Measurements from ENCODE around the gene NTSR1. TPM values are rescaled to one million over a fixed set of nuclear protein-coding genes. Genes with fewer than 3 reads are reported as not detected.

NTSR1 gene
- total RNA-seq, 4 donors from 2014 or later = 0.76 TPM; not detected in 3

- no peaks in the 10 kb centered on the region for H3K9me3 ChIP-seq
- H3K27me3 ChIP-seq = no peaks in the 10 kb centered on the region
- no peak overlapping the region for H3K4me3 ChIP-seq
- DNase-seq = no peak
- TF ChIP-seq CTCF (IDR thresholded peaks at IDR 0.05) = no peak
- TF ChIP-seq POLR2A (IDR thresholded peaks at IDR 0.05) = no peak
- no peak overlapping the region for H3K27ac ChIP-seq
- no peaks in the 10 kb centered on the region for H3K4me1 ChIP-seq
- H3K36me3 ChIP-seq = no peaks in the 10 kb centered on the region
These were observed 77.5 kb downstream of the NTSR1 start for GRCh38 chr20:62786157-62786556.

- no peaks in the 10 kb centered on the region for H3K9me3 ChIP-seq
- TF ChIP-seq CTCF (IDR thresholded peaks at IDR 0.05) = no peak
- TF ChIP-seq POLR2A (IDR thresholded peaks at IDR 0.05) = no peak
- no peak overlapping the region for H3K4me3 ChIP-seq
- no peaks in the 10 kb centered on the region for H3K4me1 ChIP-seq
- DNase-seq = no peak
- H3K27me3 ChIP-seq = no peaks in the 10 kb centered on the region
- no peaks in the 10 kb centered on the region for H3K36me3 ChIP-seq
- no peak overlapping the region for H3K27ac ChIP-seq
These were observed 78.7 kb downstream of the NTSR1 start for GRCh38 chr20:62787321-62787720.

DNA sequence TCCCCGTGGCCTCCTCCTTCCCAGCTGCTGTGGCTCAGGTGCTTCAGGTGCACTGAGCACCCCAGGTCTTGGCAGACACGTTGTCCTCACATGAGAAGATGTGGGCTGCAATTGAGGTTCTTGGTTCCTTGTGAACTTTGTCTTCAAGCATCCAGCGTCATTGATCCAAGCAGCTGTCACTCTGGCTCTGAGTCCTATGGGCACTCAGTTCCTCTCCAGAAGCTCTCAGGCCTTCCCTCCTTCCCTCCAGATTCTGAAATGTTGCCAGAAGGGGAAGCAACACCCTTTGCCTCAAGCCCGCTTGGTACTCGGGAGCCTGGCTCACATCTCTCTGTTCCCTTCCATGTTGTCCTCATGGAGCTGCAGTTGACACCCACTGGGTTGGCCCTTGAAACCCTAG, 79.2 kb downstream of the NTSR1 start:
- TF ChIP-seq POLR2A (IDR thresholded peaks at IDR 0.05) (no peak), CTCF (IDR thresholded peaks at IDR 0.05) (no peak)
- Histone ChIP-seq H3K27me3 (no peaks in the 10 kb centered on the region), H3K27ac (no peak overlapping the region), H3K36me3 (no peaks in the 10 kb centered on the region), H3K4me1 (no peaks in the 10 kb centered on the region), H3K9me3 (no peaks in the 10 kb centered on the region), H3K4me3 (no peak overlapping the region)
- no peak for DNase-seq

GRCh38 chr20:62788607-62789006, 80.0 kb downstream of the NTSR1 start:
- H3K27ac ChIP-seq = no peak overlapping the region
- no peaks in the 10 kb centered on the region for H3K27me3 ChIP-seq
- no peaks in the 10 kb centered on the region for H3K36me3 ChIP-seq
- no peak for DNase-seq
- H3K9me3 ChIP-seq = no peaks in the 10 kb centered on the region
- H3K4me1 ChIP-seq = peaks cover 1 to 4% (median 3%) of the 10 kb centered on the region in 4 donors
- TF ChIP-seq POLR2A (IDR thresholded peaks at IDR 0.05) (no peak), CTCF (IDR thresholded peaks at IDR 0.05) (no peak)
- H3K4me3 ChIP-seq = no peak overlapping the region

DNA sequence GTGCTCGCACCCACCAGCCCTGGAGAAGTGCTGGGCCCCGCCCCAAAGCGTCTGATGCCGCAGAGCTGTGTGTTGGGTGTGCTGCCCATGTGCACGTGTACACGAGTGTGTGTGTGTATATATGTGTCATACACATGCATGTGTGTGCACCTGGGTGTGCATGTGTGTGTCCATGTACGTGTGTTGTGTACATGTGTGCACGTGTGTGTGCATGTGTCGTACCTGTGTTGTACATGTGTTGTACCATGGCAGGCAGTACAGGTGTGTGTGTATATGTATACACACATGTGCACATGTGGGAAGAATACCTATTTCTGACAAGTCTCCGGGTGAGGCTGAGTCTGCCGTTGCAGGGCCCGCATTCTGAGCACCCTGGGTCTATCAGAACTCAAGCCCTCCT, 81.4 kb downstream of the NTSR1 start:
- H3K4me3 ChIP-seq = no peak overlapping the region
- H3K27me3 ChIP-seq = no peaks in the 10 kb centered on the region
- H3K4me1 ChIP-seq = peaks cover 6 to 10% (median 7%) of the 10 kb centered on the region in 4 donors
- no peak for DNase-seq
- no peaks in the 10 kb centered on the region for H3K9me3 ChIP-seq
- TF ChIP-seq CTCF (IDR thresholded peaks at IDR 0.05) (no peak), POLR2A (IDR thresholded peaks at IDR 0.05) (no peak)
- H3K36me3 ChIP-seq = no peaks in the 10 kb centered on the region
- H3K27ac ChIP-seq = no peak overlapping the region

All from Peyer's patch (tissue), 4 donors.